ENCODE results near the gene SLC41A3.

GRCh38 chr3:126126286-126126685 lies 42.4 kb upstream of the SLC41A3 start:
- TF ChIP-seq CTCF (IDR thresholded peaks at IDR 0.05; ENCODE audit: insufficient read depth, low read depth, low read length), result no peak
- TF ChIP-seq EZH2 (IDR thresholded peaks at IDR 0.05; ENCODE audit: insufficient read depth, low read length), result no peak
